Osteocyte (in vitro differentiated cells): ENCODE data around the gene SQSTM1. TPM values are rescaled to one million over a fixed set of nuclear protein-coding genes. Genes with fewer than 3 reads are reported as not detected.

Source experiments
- DNase-seq: peaks from one replicate; pipeline ENCODE4 v3.0.0; 2021; ENCODE audit warnings: mixed read lengths; ENCODE audit not compliant: unreplicated experiment; ENCODE audit errors: extremely low spot score
- H3K27ac Mint-ChIP-seq: one replicate; pipeline ENCODE4 v1.8.0; 2021; ENCODE audit warnings: mild to moderate bottlenecking, mixed read lengths; ENCODE audit not compliant: unreplicated experiment
- H3K27me3 Mint-ChIP-seq: one replicate; pipeline ENCODE4 v1.8.0; 2021; ENCODE audit warnings: mixed read lengths; ENCODE audit not compliant: unreplicated experiment
- H3K36me3 Mint-ChIP-seq: one replicate; pipeline ENCODE4 v1.8.0; 2021; ENCODE audit warnings: mixed read lengths; ENCODE audit not compliant: unreplicated experiment
- H3K4me1 Mint-ChIP-seq: one replicate; pipeline ENCODE4 v1.8.0; 2021; ENCODE audit warnings: mixed read lengths; ENCODE audit not compliant: unreplicated experiment
- H3K4me3 Mint-ChIP-seq: one replicate; pipeline ENCODE4 v1.8.0; 2021; ENCODE audit warnings: mild to moderate bottlenecking, moderate library complexity, mixed read lengths; ENCODE audit not compliant: unreplicated experiment
- H3K9me3 Mint-ChIP-seq: one replicate; pipeline ENCODE4 v1.8.0; 2021; ENCODE audit warnings: mixed read lengths; ENCODE audit not compliant: unreplicated experiment
- CTCF ChIP-seq: fragments of 200-600 bp; sonication (generic); IDR thresholded peaks from 2 replicates; pipeline ENCODE4 v1.5.0; 2021; ENCODE audit warnings: antibody characterized with exemption, mild to moderate bottlenecking, moderate library complexity
- total RNA-seq: library from RNA; stranded (reverse); gene quantifications from 2 replicates; pipeline ENCODE4 v1.2.1, GENCODE V29; 2021

The SQSTM1 gene
- total RNA-seq, 1 donor from 2014 or later: 447 TPM

- H3K4me1 Mint-ChIP-seq: peaks cover 14% of the 10 kb centered on the region
- DNase-seq: no peak
- no peaks in the 10 kb centered on the region for H3K27me3 Mint-ChIP-seq
- no peaks in the 10 kb centered on the region for H3K9me3 Mint-ChIP-seq
- TF ChIP-seq CTCF: no peak
- no peak overlapping the region for H3K27ac Mint-ChIP-seq
- H3K4me3 Mint-ChIP-seq: peak overlapping the region; percentile 60
- H3K36me3 Mint-ChIP-seq: peaks cover 9% of the 10 kb centered on the region
Measured at GRCh38 chr5:179794575-179794974, 26.1 kb upstream of the SQSTM1 start.

- no peak for TF ChIP-seq CTCF
- Mint-ChIP-seq H3K36me3 (peaks cover 10% of the 10 kb centered on the region), H3K9me3 (no peaks in the 10 kb centered on the region), H3K4me3 (peak overlapping the region; percentile 60), H3K27me3 (no peaks in the 10 kb centered on the region), H3K4me1 (peaks cover 14% of the 10 kb centered on the region), H3K27ac (no peak overlapping the region)
- DNase-seq: no peak
Measured at GRCh38 chr5:179795049-179795862, 25.4 kb upstream of the SQSTM1 start.

GRCh38 chr5:179795863-179796833 lies 24.6 kb upstream of the SQSTM1 start:
- H3K9me3 Mint-ChIP-seq: no peaks in the 10 kb centered on the region
- TF ChIP-seq CTCF: peak; percentile 96
- H3K36me3 Mint-ChIP-seq: peaks cover 10% of the 10 kb centered on the region
- H3K4me3 Mint-ChIP-seq: peak overlapping the region; percentile 60
- peaks cover 14% of the 10 kb centered on the region for H3K4me1 Mint-ChIP-seq
- peak overlapping the region; percentile 58 for H3K27ac Mint-ChIP-seq
- H3K27me3 Mint-ChIP-seq: no peaks in the 10 kb centered on the region
- peak; percentile 95 for DNase-seq

GRCh38 chr5:179796877-179797608 lies 23.7 kb upstream of the SQSTM1 start:
- peak overlapping the region; percentile 58 for H3K27ac Mint-ChIP-seq

More at GRCh38 chr5:179796877-179797608, 23.7 kb upstream of the SQSTM1 start:
- H3K4me3 Mint-ChIP-seq: peak overlapping the region; percentile 60
- H3K27me3 Mint-ChIP-seq: no peaks in the 10 kb centered on the region
- DNase-seq: no peak
- no peak for TF ChIP-seq CTCF
- peaks cover 15% of the 10 kb centered on the region for H3K4me1 Mint-ChIP-seq
- H3K9me3 Mint-ChIP-seq: no peaks in the 10 kb centered on the region
- peaks cover 15% of the 10 kb centered on the region for H3K36me3 Mint-ChIP-seq
